ENCODE measurements around the gene RIPOR3.

The RIPOR3 gene

GRCh38 chr20:50559856-50560638 is 131.3 kb downstream of the RIPOR3 start:
- Mint-ChIP-seq H3K9me3 (no peaks in the 10 kb centered on the region), H3K4me1 (ENCODE audit: low read depth) (peaks cover 10% of the 10 kb centered on the region), H3K27me3 (no peaks in the 10 kb centered on the region), H3K36me3 (ENCODE audit: low read depth) (peaks cover 69% of the 10 kb centered on the region), H3K4me3 (no peak overlapping the region), H3K27ac (no peak overlapping the region)
- intact Hi-C loops (cut with micrococcal nuclease) = no loop called here

GRCh38 chr20:50559149-50559548 is 132.2 kb downstream of the RIPOR3 start:
- H3K27me3 Mint-ChIP-seq = no peaks in the 10 kb centered on the region
- H3K36me3 Mint-ChIP-seq (ENCODE audit: low read depth) = peaks cover 63% of the 10 kb centered on the region
- no peak overlapping the region for H3K4me3 Mint-ChIP-seq
- intact Hi-C loops (cut with micrococcal nuclease) = no loop called here
- no peaks in the 10 kb centered on the region for H3K9me3 Mint-ChIP-seq
- H3K27ac Mint-ChIP-seq = no peak overlapping the region
- peaks cover 7% of the 10 kb centered on the region for H3K4me1 Mint-ChIP-seq (ENCODE audit: low read depth)

GRCh38 chr20:50558483-50558925 is 132.8 kb downstream of the RIPOR3 start:
- no peaks in the 10 kb centered on the region for H3K27me3 Mint-ChIP-seq
- H3K4me1 Mint-ChIP-seq (ENCODE audit: low read depth) = peaks cover 7% of the 10 kb centered on the region
- intact Hi-C loops (cut with micrococcal nuclease) = no loop called here
- no peaks in the 10 kb centered on the region for H3K9me3 Mint-ChIP-seq
- H3K4me3 Mint-ChIP-seq = no peak overlapping the region
- H3K27ac Mint-ChIP-seq = no peak overlapping the region
- peaks cover 62% of the 10 kb centered on the region for H3K36me3 Mint-ChIP-seq (ENCODE audit: low read depth)

- Mint-ChIP-seq H3K27me3 (no peaks in the 10 kb centered on the region), H3K36me3 (ENCODE audit: low read depth) (peaks cover 53% of the 10 kb centered on the region), H3K4me1 (ENCODE audit: low read depth) (peaks cover 4% of the 10 kb centered on the region), H3K4me3 (no peak overlapping the region), H3K27ac (no peak overlapping the region), H3K9me3 (no peaks in the 10 kb centered on the region)
- intact Hi-C loops (cut with micrococcal nuclease) = no loop called here
Measured at GRCh38 chr20:50557549-50558134, 133.7 kb downstream of the RIPOR3 start.

- Mint-ChIP-seq H3K4me1 (ENCODE audit: low read depth) (peaks cover 4% of the 10 kb centered on the region), H3K27me3 (no peaks in the 10 kb centered on the region), H3K4me3 (no peak overlapping the region), H3K9me3 (no peaks in the 10 kb centered on the region), H3K36me3 (ENCODE audit: low read depth) (peaks cover 41% of the 10 kb centered on the region), H3K27ac (no peak overlapping the region)
- intact Hi-C loops (cut with micrococcal nuclease) = no loop called here
Measured at GRCh38 chr20:50555662-50556061, 135.7 kb downstream of the RIPOR3 start.

GRCh38 chr20:50554694-50555579 is 136.4 kb downstream of the RIPOR3 start:
- peaks cover 4% of the 10 kb centered on the region for H3K4me1 Mint-ChIP-seq (ENCODE audit: low read depth)
- no peak overlapping the region for H3K27ac Mint-ChIP-seq
- H3K36me3 Mint-ChIP-seq (ENCODE audit: low read depth) = peaks cover 39% of the 10 kb centered on the region
- no peaks in the 10 kb centered on the region for H3K27me3 Mint-ChIP-seq
- H3K9me3 Mint-ChIP-seq = no peaks in the 10 kb centered on the region
- H3K4me3 Mint-ChIP-seq = no peak overlapping the region
- intact Hi-C loops (cut with micrococcal nuclease) = no loop called here

GRCh38 chr20:50552979-50553378 is 138.4 kb downstream of the RIPOR3 start:
- Mint-ChIP-seq H3K27ac (no peak overlapping the region), H3K27me3 (no peaks in the 10 kb centered on the region), H3K36me3 (ENCODE audit: low read depth) (peaks cover 34% of the 10 kb centered on the region), H3K9me3 (no peaks in the 10 kb centered on the region), H3K4me1 (ENCODE audit: low read depth) (peaks cover 12% of the 10 kb centered on the region), H3K4me3 (no peak overlapping the region)
- intact Hi-C loops (cut with micrococcal nuclease) = no loop called here

- no peak overlapping the region for H3K27ac Mint-ChIP-seq
- H3K36me3 Mint-ChIP-seq (ENCODE audit: low read depth) = peaks cover 27% of the 10 kb centered on the region
- intact Hi-C loops (cut with micrococcal nuclease) = no loop called here
- H3K9me3 Mint-ChIP-seq = no peaks in the 10 kb centered on the region
- H3K4me1 Mint-ChIP-seq (ENCODE audit: low read depth) = peaks cover 24% of the 10 kb centered on the region
- no peak overlapping the region for H3K4me3 Mint-ChIP-seq
- no peaks in the 10 kb centered on the region for H3K27me3 Mint-ChIP-seq
Measured at GRCh38 chr20:50551288-50551687, 140.1 kb downstream of the RIPOR3 start.

GRCh38 chr20:50550531-50550930 is 140.8 kb downstream of the RIPOR3 start:
- H3K27me3 Mint-ChIP-seq = no peaks in the 10 kb centered on the region
- peaks cover 19% of the 10 kb centered on the region for H3K36me3 Mint-ChIP-seq (ENCODE audit: low read depth)
- H3K4me3 Mint-ChIP-seq = no peak overlapping the region
- H3K9me3 Mint-ChIP-seq = no peaks in the 10 kb centered on the region
- no peak overlapping the region for H3K27ac Mint-ChIP-seq
- intact Hi-C loops (cut with micrococcal nuclease) = no loop called here
- H3K4me1 Mint-ChIP-seq (ENCODE audit: low read depth) = peaks cover 31% of the 10 kb centered on the region

- H3K4me1 Mint-ChIP-seq (ENCODE audit: low read depth) = peaks cover 44% of the 10 kb centered on the region
- intact Hi-C loops (cut with micrococcal nuclease) = loop anchor here (5.0 kb wide), 1 partner anchor 36 kb away; the partner anchor contains the start of gene PTPN1
- H3K4me3 Mint-ChIP-seq = no peak overlapping the region
- H3K27me3 Mint-ChIP-seq = no peaks in the 10 kb centered on the region
- H3K9me3 Mint-ChIP-seq = no peaks in the 10 kb centered on the region
- peak overlapping the region; percentile 81 for H3K27ac Mint-ChIP-seq
- H3K36me3 Mint-ChIP-seq (ENCODE audit: low read depth) = peaks cover 19% of the 10 kb centered on the region
Measured at GRCh38 chr20:50548396-50548795, 142.9 kb downstream of the RIPOR3 start.

GRCh38 chr20:50547964-50548363 is 143.4 kb downstream of the RIPOR3 start:
- H3K4me3 Mint-ChIP-seq = no peak overlapping the region
- peak overlapping the region; percentile 81 for H3K27ac Mint-ChIP-seq
- H3K27me3 Mint-ChIP-seq = no peaks in the 10 kb centered on the region
- H3K9me3 Mint-ChIP-seq = no peaks in the 10 kb centered on the region
- intact Hi-C loops (cut with micrococcal nuclease) = loop anchor here (5.0 kb wide), 1 partner anchor 36 kb away; the partner anchor contains the start of gene PTPN1
- H3K36me3 Mint-ChIP-seq (ENCODE audit: low read depth) = peaks cover 19% of the 10 kb centered on the region
- H3K4me1 Mint-ChIP-seq (ENCODE audit: low read depth) = peaks cover 47% of the 10 kb centered on the region

GRCh38 chr20:50546729-50547314 is 144.5 kb downstream of the RIPOR3 start:
- peaks cover 19% of the 10 kb centered on the region for H3K36me3 Mint-ChIP-seq (ENCODE audit: low read depth)
- peak overlapping the region; percentile 81 for H3K27ac Mint-ChIP-seq
- H3K4me1 Mint-ChIP-seq (ENCODE audit: low read depth) = peaks cover 55% of the 10 kb centered on the region
- no peaks in the 10 kb centered on the region for H3K9me3 Mint-ChIP-seq
- peak overlapping the region; percentile 58 for H3K4me3 Mint-ChIP-seq
- intact Hi-C loops (cut with micrococcal nuclease) = loop anchor here (5.0 kb wide), 1 partner anchor 35 kb away; the partner anchor contains the start of gene PTPN1
- H3K27me3 Mint-ChIP-seq = no peaks in the 10 kb centered on the region

GRCh38 chr20:50545126-50545525 is 146.2 kb downstream of the RIPOR3 start:
- no peak overlapping the region for H3K4me3 Mint-ChIP-seq
- peaks cover 70% of the 10 kb centered on the region for H3K4me1 Mint-ChIP-seq (ENCODE audit: low read depth)
- intact Hi-C loops (cut with micrococcal nuclease) = loop anchor here (5.0 kb wide), 1 partner anchor 33 kb away; the partner anchor contains the start of gene PTPN1
- no peaks in the 10 kb centered on the region for H3K27me3 Mint-ChIP-seq
- peaks cover 20% of the 10 kb centered on the region for H3K36me3 Mint-ChIP-seq (ENCODE audit: low read depth)
- H3K9me3 Mint-ChIP-seq = no peaks in the 10 kb centered on the region
- peak overlapping the region; percentile 81 for H3K27ac Mint-ChIP-seq
